ENCODE results near the gene BAZ2A.

GRCh38 chr12:56551070-56551469 is 79.1 kb downstream of the BAZ2A start:
- TF ChIP-seq POLR2AphosphoS5 (IDR thresholded peaks at IDR 0.05), result no peak
- no peak for TF ChIP-seq CTCF (IDR thresholded peaks at IDR 0.05)
- no peak for TF ChIP-seq EP300 (IDR thresholded peaks at IDR 0.05)
